Breast epithelium (tissue), 4 donors: ENCODE results near the gene HSD17B13. TPM values are rescaled to one million over a fixed set of nuclear protein-coding genes. Genes with fewer than 3 reads are reported as not detected.

Experiments
- DNase-seq, 2 donors: peaks; one replicate each; pipeline ENCODE4 v3.0.0-alpha.2; 2019; ENCODE audit warnings: low spot score in 2 of 2
- H3K27ac ChIP-seq, 2 donors: fragments of 200-600 bp; sonication (generic) in 1 of 2; one replicate each; pipeline ENCODE4 v1.5.1; 2016 to 2019; ENCODE audit warnings: mild to moderate bottlenecking in 1 of 2
- H3K27me3 ChIP-seq, 2 donors: fragments of 200-600 bp; sonication (generic) in 1 of 2; one replicate each; pipeline versions ENCODE4 v1.5.1 to v1.6.0; 2017 to 2019; ENCODE audit warnings: control low read depth in 1 of 2, mild to moderate bottlenecking in 1 of 2
- H3K36me3 ChIP-seq: fragments of 200-600 bp; one replicate; pipeline ENCODE4 v1.5.1; 2019
- H3K4me1 ChIP-seq, 2 donors: fragments of 200-600 bp; sonication (generic); one replicate each; pipeline ENCODE4 v1.5.1; 2016 to 2019; ENCODE audit warnings: control low read depth in 1 of 2
- H3K4me3 ChIP-seq, 3 donors: fragments of 200-600 bp; sonication (generic); 1 replicate in 2 of 3; 2 replicates in 1 of 3; pipeline ENCODE4 v1.5.1; 2016 to 2019; ENCODE audit warnings: mild to moderate bottlenecking in 3 of 3, moderate library complexity in 2 of 3
- H3K9me3 ChIP-seq, 2 donors: fragments of 200-600 bp; sonication (generic) in 1 of 2; one replicate each; pipeline ENCODE4 v1.5.1; 2016 to 2019; ENCODE audit warnings: control low read depth in 1 of 2
- CTCF ChIP-seq, 3 donors: fragments of 450-650 bp; IDR thresholded peaks; one replicate each; pipeline ENCODE4 v1.5.1; 2016 to 2017; ENCODE audit warnings: antibody characterized with exemption in 3 of 3, mild to moderate bottlenecking in 3 of 3, moderate library complexity in 3 of 3
- POLR2A ChIP-seq: fragments of 450-650 bp; IDR thresholded peaks from one replicate; pipeline ENCODE4 v1.6.1; 2016; ENCODE audit warnings: antibody characterized with exemption, mild to moderate bottlenecking, moderate library complexity
- POLR2AphosphoS5 ChIP-seq, 3 donors: sonication (generic); formaldehyde crosslinking; IDR thresholded peaks; one replicate each; pipeline ENCODE4 v1.6.1; 2017; ENCODE audit warnings: antibody characterized with exemption in 3 of 3
- intact Hi-C: fragments of 100-400 bp; cut with DNase I; formaldehyde crosslinking; loops from one replicate; pipeline ENCODE4 v1.15.1; 2023; ENCODE audit warnings: low total_unique reads
- total RNA-seq, 3 donors: library from RNA; depleted of rRNA; stranded (reverse); fragments of >200 nt; gene quantifications; one replicate each; pipeline ENCODE4 v1.1.0, GENCODE V29; 2016

HSD17B13 gene
- total RNA-seq, 3 donors from 2014 or later, result 0.59 to 5.1 (median 1.6) TPM

- intact Hi-C loops, result no loop called here
- no peak overlapping the region for H3K4me3 ChIP-seq
- no peaks in the 10 kb centered on the region for H3K9me3 ChIP-seq
- H3K27me3 ChIP-seq, result no peaks in the 10 kb centered on the region
- H3K36me3 ChIP-seq, result no peaks in the 10 kb centered on the region
- TF ChIP-seq CTCF (IDR thresholded peaks at IDR 0.05) (no peak), POLR2A (no peak), POLR2AphosphoS5 (IDR thresholded peaks at IDR 0.05) (no peak)
- H3K4me1 ChIP-seq, result no peaks in the 10 kb centered on the region
- DNase-seq, result no peak
- no peak overlapping the region for H3K27ac ChIP-seq
Observed at GRCh38 chr4:87274803-87275202, 47.9 kb downstream of the HSD17B13 start.

- Histone ChIP-seq H3K27me3 (no peaks in the 10 kb centered on the region), H3K9me3 (no peaks in the 10 kb centered on the region), H3K4me1 (no peaks in the 10 kb centered on the region), H3K4me3 (no peak overlapping the region), H3K36me3 (no peaks in the 10 kb centered on the region), H3K27ac (no peak overlapping the region)
- no peak for DNase-seq
- intact Hi-C loops, result no loop called here
- no peak for TF ChIP-seq POLR2AphosphoS5 (IDR thresholded peaks at IDR 0.05)
- TF ChIP-seq POLR2A, result no peak
- TF ChIP-seq CTCF (IDR thresholded peaks at IDR 0.05), result no peak
Observed at GRCh38 chr4:87274327-87274726, 48.4 kb downstream of the HSD17B13 start.

GRCh38 chr4:87270825-87271224, 51.9 kb downstream of the HSD17B13 start:
- no peaks in the 10 kb centered on the region for H3K27me3 ChIP-seq
- no peak overlapping the region for H3K4me3 ChIP-seq
- no peak overlapping the region for H3K27ac ChIP-seq
- DNase-seq, result no peak
- intact Hi-C loops, result no loop called here
- H3K36me3 ChIP-seq, result no peaks in the 10 kb centered on the region
- H3K9me3 ChIP-seq, result no peaks in the 10 kb centered on the region
- no peak for TF ChIP-seq POLR2A
- TF ChIP-seq CTCF (IDR thresholded peaks at IDR 0.05), result no peak
- no peak for TF ChIP-seq POLR2AphosphoS5 (IDR thresholded peaks at IDR 0.05)
- H3K4me1 ChIP-seq, result no peaks in the 10 kb centered on the region

GRCh38 chr4:87270144-87270543, 52.5 kb downstream of the HSD17B13 start:
- Histone ChIP-seq H3K4me1 (no peaks in the 10 kb centered on the region), H3K36me3 (no peaks in the 10 kb centered on the region), H3K27me3 (no peaks in the 10 kb centered on the region), H3K9me3 (no peaks in the 10 kb centered on the region), H3K27ac (no peak overlapping the region), H3K4me3 (no peak overlapping the region)
- no peak for DNase-seq
- intact Hi-C loops, result no loop called here
- TF ChIP-seq POLR2A (no peak), POLR2AphosphoS5 (IDR thresholded peaks at IDR 0.05) (no peak), CTCF (IDR thresholded peaks at IDR 0.05) (no peak)

GRCh38 chr4:87268411-87268810, 54.3 kb downstream of the HSD17B13 start:
- Histone ChIP-seq H3K27ac (no peak overlapping the region), H3K36me3 (no peaks in the 10 kb centered on the region), H3K27me3 (no peaks in the 10 kb centered on the region), H3K9me3 (no peaks in the 10 kb centered on the region), H3K4me3 (no peak overlapping the region), H3K4me1 (no peaks in the 10 kb centered on the region)
- no peak for DNase-seq
- intact Hi-C loops, result no loop called here
- TF ChIP-seq POLR2A, result no peak

- H3K4me1 ChIP-seq, result no peaks in the 10 kb centered on the region
- H3K4me3 ChIP-seq, result no peak overlapping the region
- intact Hi-C loops, result no loop called here
- no peaks in the 10 kb centered on the region for H3K9me3 ChIP-seq
- H3K36me3 ChIP-seq, result no peaks in the 10 kb centered on the region
- no peak for TF ChIP-seq CTCF (IDR thresholded peaks at IDR 0.05)
- TF ChIP-seq POLR2A, result no peak
- TF ChIP-seq POLR2AphosphoS5 (IDR thresholded peaks at IDR 0.05), result no peak
- DNase-seq, result no peak
- H3K27me3 ChIP-seq, result no peaks in the 10 kb centered on the region
- no peak overlapping the region for H3K27ac ChIP-seq
Observed at GRCh38 chr4:87266986-87267385, 55.7 kb downstream of the HSD17B13 start.
